ENCODE data around the gene LPCAT1. TPM values are rescaled to one million over a fixed set of nuclear protein-coding genes. Genes with fewer than 3 reads are reported as not detected.

LPCAT1 gene
- total RNA-seq, 2 donors from 2014 or later: 13.2 to 18.1 TPM

DNA sequence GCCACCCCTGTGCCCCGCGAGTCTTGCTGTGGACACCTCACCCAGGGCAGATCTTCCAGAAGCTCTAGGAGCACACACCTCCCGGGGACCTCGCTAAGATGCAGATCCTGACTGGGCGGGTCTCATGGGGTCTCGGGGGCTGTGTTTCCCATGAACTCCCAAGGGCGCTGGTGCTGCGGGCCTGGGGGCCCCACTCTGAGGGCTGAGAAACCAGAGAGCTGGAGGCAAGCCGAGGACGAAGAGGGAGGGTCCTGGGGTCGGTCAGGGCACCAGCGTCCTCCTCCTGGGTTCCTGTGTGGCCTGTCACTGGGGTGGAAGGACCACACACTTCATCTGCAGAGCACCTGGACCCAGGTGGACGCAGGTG lies 108.7 kb downstream of the LPCAT1 start:
- Histone ChIP-seq H3K4me3 (no peak overlapping the region), H3K36me3 (no peaks in the 10 kb centered on the region), H3K9me3 (no peaks in the 10 kb centered on the region), H3K4me1 (no peaks in the 10 kb centered on the region), H3K27me3 (no peaks in the 10 kb centered on the region), H3K27ac (no peak overlapping the region)
- TF ChIP-seq, protein P1, sequence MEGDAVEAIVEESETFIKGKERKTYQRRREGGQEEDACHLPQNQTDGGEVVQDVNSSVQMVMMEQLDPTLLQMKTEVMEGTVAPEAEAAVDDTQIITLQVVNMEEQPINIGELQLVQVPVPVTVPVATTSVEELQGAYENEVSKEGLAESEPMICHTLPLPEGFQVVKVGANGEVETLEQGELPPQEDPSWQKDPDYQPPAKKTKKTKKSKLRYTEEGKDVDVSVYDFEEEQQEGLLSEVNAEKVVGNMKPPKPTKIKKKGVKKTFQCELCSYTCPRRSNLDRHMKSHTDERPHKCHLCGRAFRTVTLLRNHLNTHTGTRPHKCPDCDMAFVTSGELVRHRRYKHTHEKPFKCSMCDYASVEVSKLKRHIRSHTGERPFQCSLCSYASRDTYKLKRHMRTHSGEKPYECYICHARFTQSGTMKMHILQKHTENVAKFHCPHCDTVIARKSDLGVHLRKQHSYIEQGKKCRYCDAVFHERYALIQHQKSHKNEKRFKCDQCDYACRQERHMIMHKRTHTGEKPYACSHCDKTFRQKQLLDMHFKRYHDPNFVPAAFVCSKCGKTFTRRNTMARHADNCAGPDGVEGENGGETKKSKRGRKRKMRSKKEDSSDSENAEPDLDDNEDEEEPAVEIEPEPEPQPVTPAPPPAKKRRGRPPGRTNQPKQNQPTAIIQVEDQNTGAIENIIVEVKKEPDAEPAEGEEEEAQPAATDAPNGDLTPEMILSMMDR (IDR thresholded peaks at IDR 0.05): no peak
- DNase-seq (ENCODE audit: low spot score): no peak

DNA sequence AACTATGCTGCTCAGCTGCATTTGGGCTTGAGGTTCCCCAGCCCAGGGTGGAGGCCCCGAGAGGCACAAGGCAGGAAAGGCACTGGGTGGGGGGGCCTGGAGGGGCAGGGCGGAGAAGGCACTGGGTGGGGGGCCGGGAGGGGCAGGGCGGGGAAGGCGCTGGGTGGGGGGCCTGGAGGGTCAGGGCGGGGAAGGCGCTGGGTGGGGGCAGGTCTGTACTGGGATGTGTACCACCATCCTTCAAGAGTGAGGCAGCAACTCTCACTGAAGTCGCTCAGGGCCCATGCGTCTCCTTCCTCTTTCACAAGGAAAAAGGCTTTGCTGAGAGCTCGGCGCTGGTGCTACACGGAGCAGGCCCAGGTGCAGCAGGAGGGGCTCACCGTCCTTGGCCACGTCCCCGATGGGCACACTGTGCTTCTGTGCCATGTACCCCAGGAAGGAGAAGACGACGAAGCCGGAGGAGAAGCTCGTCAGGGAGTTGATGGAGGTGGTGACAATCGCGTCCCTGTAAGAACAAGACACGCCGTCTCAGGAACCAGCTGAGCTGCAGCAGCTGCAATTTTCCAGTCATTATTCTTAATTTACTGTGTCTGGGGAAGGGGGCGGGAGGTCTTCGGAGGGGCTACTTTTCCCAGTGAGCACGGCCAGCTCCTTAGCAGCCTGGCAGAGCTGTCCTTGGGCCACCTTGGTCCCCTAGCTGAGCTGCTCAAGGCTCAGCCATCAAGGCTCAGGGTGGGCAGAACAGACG lies 109.3 kb downstream of the LPCAT1 start:
- TF ChIP-seq, protein P1 (IDR thresholded peaks at IDR 0.05): no peak

DNA sequence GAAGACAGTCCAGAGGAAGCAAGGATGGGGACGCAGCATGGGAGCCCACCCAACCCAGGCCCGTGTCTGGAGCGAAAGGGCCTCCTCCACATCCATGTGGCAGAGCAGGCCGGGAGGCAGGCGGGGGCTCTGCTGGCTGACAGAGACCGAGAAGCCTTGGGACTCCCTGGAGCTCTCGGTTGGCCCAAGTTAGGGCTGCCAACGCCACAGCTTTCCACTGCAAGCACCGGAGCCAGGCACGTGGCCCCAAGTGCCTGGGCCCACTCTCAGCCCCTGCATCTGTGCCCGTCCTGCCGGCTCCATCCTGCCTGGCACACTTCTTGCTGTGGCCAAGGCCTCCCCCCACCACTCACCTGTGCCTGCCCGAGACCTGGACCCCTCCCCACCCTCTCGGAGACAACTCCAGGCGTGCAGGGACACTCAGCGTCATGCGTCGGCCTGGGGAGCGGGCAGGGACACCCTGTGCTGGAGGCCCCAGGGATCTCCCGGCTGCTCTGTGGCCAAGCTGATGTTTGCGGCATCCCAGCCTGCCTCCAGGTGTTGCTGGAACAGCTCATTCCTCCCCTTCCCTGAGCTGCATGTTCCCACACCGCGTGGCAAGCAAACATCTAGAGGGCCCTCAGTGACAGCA lies 110.0 kb downstream of the LPCAT1 start:
- Histone ChIP-seq H3K27me3 (no peaks in the 10 kb centered on the region), H3K36me3 (no peaks in the 10 kb centered on the region), H3K27ac (no peak overlapping the region), H3K9me3 (no peaks in the 10 kb centered on the region), H3K4me3 (no peak overlapping the region), H3K4me1 (no peaks in the 10 kb centered on the region)
- TF ChIP-seq, protein P1 (IDR thresholded peaks at IDR 0.05): no peak
- no peak for DNase-seq (ENCODE audit: low spot score)

More for the DNA sequence above, 109.3 kb downstream of the LPCAT1 start:
- Histone ChIP-seq H3K9me3 (no peaks in the 10 kb centered on the region), H3K27ac (no peak overlapping the region), H3K27me3 (no peaks in the 10 kb centered on the region), H3K36me3 (no peaks in the 10 kb centered on the region), H3K4me3 (no peak overlapping the region), H3K4me1 (no peaks in the 10 kb centered on the region)
- DNase-seq (ENCODE audit: low spot score): no peak

DNA sequence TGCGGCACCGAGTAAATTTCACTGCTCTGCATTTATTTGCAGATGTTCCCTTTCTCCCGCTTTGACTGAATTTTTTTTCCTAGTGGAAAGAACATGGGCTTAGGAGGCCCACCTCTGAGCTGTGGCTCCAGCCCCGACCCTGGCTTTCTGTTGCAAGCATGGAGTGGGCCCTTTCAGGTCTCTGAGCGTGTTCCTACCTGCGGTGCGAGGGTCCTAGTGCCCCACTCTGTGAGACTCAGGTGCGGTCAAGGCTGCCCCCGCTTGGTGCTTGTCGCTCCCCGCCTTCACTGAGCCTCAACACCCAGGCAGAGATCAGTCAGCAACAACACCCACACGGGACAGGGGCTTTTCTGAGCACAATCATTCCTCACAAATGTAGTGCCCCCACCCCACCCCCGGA lies 110.5 kb downstream of the LPCAT1 start:
- no peaks in the 10 kb centered on the region for H3K27me3 ChIP-seq

DNA sequence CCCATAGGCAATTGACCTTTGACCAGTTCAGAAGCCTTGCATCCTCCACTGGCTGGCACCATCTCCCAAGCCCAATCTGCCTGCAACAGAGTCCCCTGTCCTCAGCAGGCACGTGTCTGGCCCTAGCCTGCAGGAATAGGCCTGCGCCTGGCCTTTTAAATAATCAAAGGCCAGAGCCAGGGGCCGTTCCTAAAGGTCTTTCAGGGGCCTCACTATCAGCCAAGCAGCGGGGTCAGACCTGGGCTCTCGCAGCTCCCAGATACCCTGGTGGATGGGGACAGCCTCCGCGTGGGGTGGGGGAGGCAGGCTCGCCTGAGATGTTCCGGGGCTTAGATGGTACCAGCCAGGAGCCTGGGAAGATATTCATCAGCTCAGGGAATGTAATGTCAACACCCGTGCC lies 111.1 kb downstream of the LPCAT1 start:
- Histone ChIP-seq H3K27ac (no peak overlapping the region), H3K4me1 (no peaks in the 10 kb centered on the region), H3K9me3 (no peaks in the 10 kb centered on the region), H3K27me3 (no peaks in the 10 kb centered on the region), H3K4me3 (no peak overlapping the region), H3K36me3 (no peaks in the 10 kb centered on the region)
- no peak for DNase-seq (ENCODE audit: low spot score)
- TF ChIP-seq, protein P1 (IDR thresholded peaks at IDR 0.05): no peak

More for the DNA sequence above, 110.5 kb downstream of the LPCAT1 start:
- DNase-seq (ENCODE audit: low spot score): no peak
- Histone ChIP-seq H3K9me3 (no peaks in the 10 kb centered on the region), H3K4me3 (no peak overlapping the region), H3K27ac (no peak overlapping the region), H3K36me3 (no peaks in the 10 kb centered on the region), H3K4me1 (no peaks in the 10 kb centered on the region)
- TF ChIP-seq, protein P1 (IDR thresholded peaks at IDR 0.05): no peak
